ENCODE results near the gene TMEM91. TPM values are rescaled to one million over a fixed set of nuclear protein-coding genes. Genes with fewer than 3 reads are reported as not detected.

The TMEM91 gene
- total RNA-seq, 2 experiments from 2014 or later, result 10.7 to 12.7 TPM

DNA sequence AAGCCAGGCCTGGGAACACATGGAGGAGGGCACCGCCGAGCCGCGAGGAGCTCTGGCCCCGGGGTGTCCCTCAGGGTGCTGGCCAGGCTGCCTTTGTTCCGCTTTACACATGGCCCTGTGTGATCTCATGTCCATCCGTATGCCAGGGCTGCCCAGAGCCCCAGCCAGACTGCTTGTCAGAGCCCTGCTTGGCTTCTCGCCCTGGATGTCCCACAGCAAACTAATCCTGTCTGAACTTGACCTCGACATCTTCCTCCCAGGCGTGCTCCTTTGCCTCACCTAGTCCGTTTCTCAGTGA, 35.6 kb downstream of the TMEM91 start:
- no TSS peak for BruUV-seq (replicated peaks)
- no peak for DNase-seq (ENCODE audit: low spot score)
- Histone ChIP-seq H3K36me3 (ENCODE audit: insufficient read depth, low read length) (peaks cover 6% of the 10 kb centered on the region; the same call in 1 of the 2 replicates), H3K4me3 (ENCODE audit: low read depth, low read length, poor library complexity, severe bottlenecking) (no peak overlapping the region), H4K20me1 (ENCODE audit: insufficient read depth, low read length) (no peaks in the 10 kb centered on the region), H3K9me3 (ENCODE audit: low read length) (no peaks in the 10 kb centered on the region), H3K4me2 (ENCODE audit: low read length) (no peak overlapping the region), H3K79me2 (ENCODE audit: insufficient read depth, low read depth, low read length) (no peaks in the 10 kb centered on the region), H3K9me2 (ENCODE audit: insufficient read depth, low read length) (no peaks in the 10 kb centered on the region), H2AFZ (ENCODE audit: low read length) (no peak overlapping the region), H3K4me1 (ENCODE audit: insufficient read depth, low read length, poor library complexity, severe bottlenecking) (peaks cover 10% of the 10 kb centered on the region), H3K27ac (ENCODE audit: low read depth, low read length, poor library complexity, severe bottlenecking) (no peak overlapping the region)
- CTCF ChIA-PET (ENCODE audit: unreplicated experiment), result no interaction called here
- TF ChIP-seq, protein P1, sequence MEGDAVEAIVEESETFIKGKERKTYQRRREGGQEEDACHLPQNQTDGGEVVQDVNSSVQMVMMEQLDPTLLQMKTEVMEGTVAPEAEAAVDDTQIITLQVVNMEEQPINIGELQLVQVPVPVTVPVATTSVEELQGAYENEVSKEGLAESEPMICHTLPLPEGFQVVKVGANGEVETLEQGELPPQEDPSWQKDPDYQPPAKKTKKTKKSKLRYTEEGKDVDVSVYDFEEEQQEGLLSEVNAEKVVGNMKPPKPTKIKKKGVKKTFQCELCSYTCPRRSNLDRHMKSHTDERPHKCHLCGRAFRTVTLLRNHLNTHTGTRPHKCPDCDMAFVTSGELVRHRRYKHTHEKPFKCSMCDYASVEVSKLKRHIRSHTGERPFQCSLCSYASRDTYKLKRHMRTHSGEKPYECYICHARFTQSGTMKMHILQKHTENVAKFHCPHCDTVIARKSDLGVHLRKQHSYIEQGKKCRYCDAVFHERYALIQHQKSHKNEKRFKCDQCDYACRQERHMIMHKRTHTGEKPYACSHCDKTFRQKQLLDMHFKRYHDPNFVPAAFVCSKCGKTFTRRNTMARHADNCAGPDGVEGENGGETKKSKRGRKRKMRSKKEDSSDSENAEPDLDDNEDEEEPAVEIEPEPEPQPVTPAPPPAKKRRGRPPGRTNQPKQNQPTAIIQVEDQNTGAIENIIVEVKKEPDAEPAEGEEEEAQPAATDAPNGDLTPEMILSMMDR (conservative IDR thresholded peaks at IDR 0.05; ENCODE audit: low read length), result no peak
- no peak for TF ChIP-seq EZH2phosphoT487 (IDR thresholded peaks at IDR 0.05; ENCODE audit: borderline replicate concordance, low read depth, low read length)
- POLR2A ChIA-PET, result no interaction called here
- intact Hi-C loops (cut with micrococcal nuclease; ENCODE audit: unreplicated experiment), result no loop called here

DNA sequence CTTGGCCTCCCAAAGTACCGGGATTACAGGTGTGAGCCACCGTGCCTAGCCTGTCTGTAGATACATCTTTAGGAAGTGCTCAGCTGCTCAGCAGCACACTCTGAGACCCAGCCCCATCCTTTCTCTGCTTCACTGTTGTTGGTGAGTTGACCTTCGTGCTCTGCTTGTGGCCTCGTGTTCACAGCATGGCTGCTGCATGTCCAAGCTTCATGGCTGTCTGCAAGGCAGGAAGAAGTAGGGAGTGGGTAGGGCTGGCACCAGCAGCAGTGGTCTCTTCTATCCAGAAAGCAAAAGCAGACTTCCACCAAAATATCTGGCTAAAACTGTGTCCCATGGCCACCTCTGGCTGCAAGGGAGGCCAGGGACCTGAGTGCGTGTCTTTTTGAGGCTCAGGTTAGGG, 36.6 kb downstream of the TMEM91 start:
- Histone ChIP-seq H3K9me2 (ENCODE audit: insufficient read depth, low read length) (no peaks in the 10 kb centered on the region), H2AFZ (ENCODE audit: low read length) (no peak overlapping the region), H3K4me2 (ENCODE audit: low read length) (no peak overlapping the region), H3K36me3 (ENCODE audit: insufficient read depth, low read length) (peaks cover 6% of the 10 kb centered on the region; the same call in 1 of the 2 replicates), H3K9me3 (ENCODE audit: low read length) (no peaks in the 10 kb centered on the region), H3K27ac (ENCODE audit: low read depth, low read length, poor library complexity, severe bottlenecking) (no peak overlapping the region), H3K4me3 (ENCODE audit: low read depth, low read length, poor library complexity, severe bottlenecking) (no peak overlapping the region), H3K4me1 (ENCODE audit: insufficient read depth, low read length, poor library complexity, severe bottlenecking) (peaks cover 10% of the 10 kb centered on the region), H3K79me2 (ENCODE audit: insufficient read depth, low read depth, low read length) (no peaks in the 10 kb centered on the region), H4K20me1 (ENCODE audit: insufficient read depth, low read length) (no peaks in the 10 kb centered on the region)
- intact Hi-C loops (cut with micrococcal nuclease; ENCODE audit: unreplicated experiment), result no loop called here
- TF ChIP-seq, protein P1 (conservative IDR thresholded peaks at IDR 0.05; ENCODE audit: low read length), result no peak
- no peak for TF ChIP-seq EZH2phosphoT487 (IDR thresholded peaks at IDR 0.05; ENCODE audit: borderline replicate concordance, low read depth, low read length)
- POLR2A ChIA-PET, result interaction anchor here (0.6 kb wide), 1 partner anchor 1510 kb away, joined by 3 read pairs; no protein-coding TSS in a partner anchor
- no TSS peak for BruUV-seq (replicated peaks)
- CTCF ChIA-PET (ENCODE audit: unreplicated experiment), result no interaction called here
- no peak for DNase-seq (ENCODE audit: low spot score)

DNA sequence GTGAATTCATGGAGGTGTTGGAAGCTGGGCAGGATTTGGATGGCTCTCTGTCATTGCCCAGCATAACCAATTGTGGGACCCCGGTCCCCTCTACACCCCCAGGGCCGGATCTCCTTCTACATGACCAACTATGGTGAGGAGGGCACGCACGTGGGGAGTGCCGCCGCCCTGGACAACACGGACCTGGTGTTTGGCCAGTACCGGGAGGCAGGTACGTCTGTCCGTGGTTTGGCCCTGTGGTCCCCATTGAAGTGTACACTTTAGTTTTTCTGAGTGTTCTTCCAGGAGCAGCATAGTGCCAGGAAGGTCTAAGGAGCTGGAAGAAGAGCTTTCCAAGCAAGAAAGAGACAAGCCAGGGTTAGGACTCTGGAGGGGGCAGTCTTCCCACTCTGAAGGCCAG, 37.6 kb downstream of the TMEM91 start:
- Histone ChIP-seq H2AFZ (ENCODE audit: low read length) (no peak overlapping the region), H3K4me2 (ENCODE audit: low read length) (no peak overlapping the region), H3K79me2 (ENCODE audit: insufficient read depth, low read depth, low read length) (no peaks in the 10 kb centered on the region), H3K4me3 (ENCODE audit: low read depth, low read length, poor library complexity, severe bottlenecking) (no peak overlapping the region), H3K4me1 (ENCODE audit: insufficient read depth, low read length, poor library complexity, severe bottlenecking) (peaks cover 10% of the 10 kb centered on the region), H3K9me3 (ENCODE audit: low read length) (no peaks in the 10 kb centered on the region), H4K20me1 (ENCODE audit: insufficient read depth, low read length) (no peaks in the 10 kb centered on the region), H3K9me2 (ENCODE audit: insufficient read depth, low read length) (no peaks in the 10 kb centered on the region), H3K27ac (ENCODE audit: low read depth, low read length, poor library complexity, severe bottlenecking) (no peak overlapping the region), H3K36me3 (ENCODE audit: insufficient read depth, low read length) (peaks cover 10% of the 10 kb centered on the region)
- no peak for DNase-seq (ENCODE audit: low spot score)
- no TSS peak for BruUV-seq (replicated peaks)
- POLR2A ChIA-PET, result no interaction called here
- no peak for TF ChIP-seq EZH2phosphoT487 (IDR thresholded peaks at IDR 0.05; ENCODE audit: borderline replicate concordance, low read depth, low read length)
- TF ChIP-seq, protein P1 (conservative IDR thresholded peaks at IDR 0.05; ENCODE audit: low read length), result no peak
- intact Hi-C loops (cut with micrococcal nuclease; ENCODE audit: unreplicated experiment), result no loop called here
- CTCF ChIA-PET (ENCODE audit: unreplicated experiment), result no interaction called here
